Esophagus muscularis mucosa (tissue), 4 donors: Measurements from ENCODE around the gene RCAN1.
A peak's percentile ranks its signal among the peaks of the same experiment; 100 is the strongest.

Source experiments
- EP300 ChIP-seq: sonication (generic); formaldehyde crosslinking; IDR thresholded peaks from one replicate; pipeline ENCODE4 v1.6.1; 2017; ENCODE audit warnings: antibody characterized with exemption
- POLR2A ChIP-seq: fragments of 450-650 bp; IDR thresholded peaks from one replicate; pipeline ENCODE4 v1.6.1; 2017; ENCODE audit warnings: antibody characterized with exemption, moderate library complexity, mild to moderate bottlenecking, low read depth
- POLR2AphosphoS5 ChIP-seq, 2 donors: sonication (generic); formaldehyde crosslinking; IDR thresholded peaks; one replicate each; pipeline ENCODE4 v1.6.1; 2017; ENCODE audit warnings: antibody characterized with exemption in 2 of 2
- TF ChIP-seq, protein P1 (sequence below), 3 experiments: fragments of 200-600 bp in 2 of 3; fragments of 450-650 bp in 1 of 3; sonication (generic) in 2 of 3; IDR thresholded peaks; one replicate each; pipeline ENCODE4 v1.5.1; 2017 to 2019; ENCODE audit warnings: antibody characterized with exemption in 3 of 3, mild to moderate bottlenecking in 2 of 3, moderate library complexity in 1 of 3

- TF ChIP-seq EP300, result no peak
- TF ChIP-seq, protein P1, sequence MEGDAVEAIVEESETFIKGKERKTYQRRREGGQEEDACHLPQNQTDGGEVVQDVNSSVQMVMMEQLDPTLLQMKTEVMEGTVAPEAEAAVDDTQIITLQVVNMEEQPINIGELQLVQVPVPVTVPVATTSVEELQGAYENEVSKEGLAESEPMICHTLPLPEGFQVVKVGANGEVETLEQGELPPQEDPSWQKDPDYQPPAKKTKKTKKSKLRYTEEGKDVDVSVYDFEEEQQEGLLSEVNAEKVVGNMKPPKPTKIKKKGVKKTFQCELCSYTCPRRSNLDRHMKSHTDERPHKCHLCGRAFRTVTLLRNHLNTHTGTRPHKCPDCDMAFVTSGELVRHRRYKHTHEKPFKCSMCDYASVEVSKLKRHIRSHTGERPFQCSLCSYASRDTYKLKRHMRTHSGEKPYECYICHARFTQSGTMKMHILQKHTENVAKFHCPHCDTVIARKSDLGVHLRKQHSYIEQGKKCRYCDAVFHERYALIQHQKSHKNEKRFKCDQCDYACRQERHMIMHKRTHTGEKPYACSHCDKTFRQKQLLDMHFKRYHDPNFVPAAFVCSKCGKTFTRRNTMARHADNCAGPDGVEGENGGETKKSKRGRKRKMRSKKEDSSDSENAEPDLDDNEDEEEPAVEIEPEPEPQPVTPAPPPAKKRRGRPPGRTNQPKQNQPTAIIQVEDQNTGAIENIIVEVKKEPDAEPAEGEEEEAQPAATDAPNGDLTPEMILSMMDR (IDR thresholded peaks at IDR 0.05), result no peak
- TF ChIP-seq POLR2A, result no peak
- peak in 1 of 2 donors; percentile 34 for TF ChIP-seq POLR2AphosphoS5 (IDR thresholded peaks at IDR 0.05)
Measured at GRCh38 chr21:34592120-34592955, 22.6 kb downstream of the RCAN1 start.
